ENCODE measurements around the gene COG2.

GRCh38 chr1:230618537-230618936 is 23.7 kb upstream of the COG2 start:
- TF ChIP-seq SUZ12 (IDR thresholded peaks at IDR 0.05; ENCODE audit: low read depth, low read length) (no peak), ZBTB8A (CRISPR knock-in tag; IDR thresholded peaks at IDR 0.05; ENCODE audit: borderline replicate concordance, low read depth) (no peak), CEBPB (IDR thresholded peaks at IDR 0.05; ENCODE audit: borderline replicate concordance, low read depth, low read length) (no peak), TCF12 (IDR thresholded peaks at IDR 0.05) (no peak), TCF12 (CRISPR knock-in tag; IDR thresholded peaks at IDR 0.05) (no peak), JARID2 (CRISPR knock-in tag; IDR thresholded peaks at IDR 0.05; ENCODE audit: insufficient replicate concordance) (no peak), SALL1 (CRISPR knock-in tag; IDR thresholded peaks at IDR 0.05) (no peak), FOXK2 (IDR thresholded peaks at IDR 0.05) (no peak), ATF3 (CRISPR knock-in tag; IDR thresholded peaks at IDR 0.05) (no peak), KLF11 (CRISPR knock-in tag; IDR thresholded peaks at IDR 0.05) (no peak)
- TF ChIP-seq, protein P1, sequence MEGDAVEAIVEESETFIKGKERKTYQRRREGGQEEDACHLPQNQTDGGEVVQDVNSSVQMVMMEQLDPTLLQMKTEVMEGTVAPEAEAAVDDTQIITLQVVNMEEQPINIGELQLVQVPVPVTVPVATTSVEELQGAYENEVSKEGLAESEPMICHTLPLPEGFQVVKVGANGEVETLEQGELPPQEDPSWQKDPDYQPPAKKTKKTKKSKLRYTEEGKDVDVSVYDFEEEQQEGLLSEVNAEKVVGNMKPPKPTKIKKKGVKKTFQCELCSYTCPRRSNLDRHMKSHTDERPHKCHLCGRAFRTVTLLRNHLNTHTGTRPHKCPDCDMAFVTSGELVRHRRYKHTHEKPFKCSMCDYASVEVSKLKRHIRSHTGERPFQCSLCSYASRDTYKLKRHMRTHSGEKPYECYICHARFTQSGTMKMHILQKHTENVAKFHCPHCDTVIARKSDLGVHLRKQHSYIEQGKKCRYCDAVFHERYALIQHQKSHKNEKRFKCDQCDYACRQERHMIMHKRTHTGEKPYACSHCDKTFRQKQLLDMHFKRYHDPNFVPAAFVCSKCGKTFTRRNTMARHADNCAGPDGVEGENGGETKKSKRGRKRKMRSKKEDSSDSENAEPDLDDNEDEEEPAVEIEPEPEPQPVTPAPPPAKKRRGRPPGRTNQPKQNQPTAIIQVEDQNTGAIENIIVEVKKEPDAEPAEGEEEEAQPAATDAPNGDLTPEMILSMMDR (CRISPR knock-in tag; IDR thresholded peaks at IDR 0.05) = no peak
